Endothelial cell of umbilical vein (primary cell): ENCODE data around the gene IQCN. TPM values are rescaled to one million over a fixed set of nuclear protein-coding genes. Genes with fewer than 3 reads are reported as not detected.

ENCODE experiments used
- BruUV-seq: library from RNA; stranded (reverse); fragments of 400-500 nt; replicated peaks from 2 replicates; lab custom pipeline; 2021; lab: Mats Ljungman, UMichigan
- CTCF ChIA-PET: fragments of 300-600, 350-600 bp; sonication (Branson Sonifier 250); formaldehyde crosslinking; loops from one replicate; lab custom pipeline; 2021; ENCODE audit warnings: antibody characterized with exemption, inconsistent platforms; lab: Charles Lee
- POLR2A ChIA-PET: fragments of 300-600, 350-600 bp; sonication (Branson Sonifier 250); formaldehyde crosslinking; loops from one replicate; lab custom pipeline; 2021; ENCODE audit warnings: antibody characterized with exemption, inconsistent platforms; lab: Charles Lee
- DNase-seq: peaks from one replicate; pipeline ENCODE4 v3.0.0-alpha.2; 2011; ENCODE audit warnings: low read depth, low spot score
- FAIRE-seq: peaks from 2 replicates; lab custom pipeline; 2011; peaks lifted over from hg19 to GRCh38; lab: Jason Lieb, UNC
- H2AFZ ChIP-seq: 2 replicates; pipeline ENCODE4 v1.6.0; 2012; ENCODE audit warnings: low read depth, low read length, control low read depth, inconsistent platforms
- H3K27ac ChIP-seq: 2 replicates; pipeline ENCODE4 v1.5.1; 2011; ENCODE audit warnings: low read depth, mild to moderate bottlenecking, control low read depth, low read length, moderate library complexity; ENCODE audit not compliant: insufficient read depth
- H3K27me3 ChIP-seq, 2 experiments: 2 replicates each; pipeline versions ENCODE4 v1.6.0 to v1.6.1; 2011; ENCODE audit warnings: low read length in 2 of 2, mixed read lengths in 1 of 2; ENCODE audit not compliant: control insufficient read depth in 2 of 2, insufficient read depth in 2 of 2
- H3K36me3 ChIP-seq, 2 experiments: 2 replicates in 1 of 2; 3 replicates in 1 of 2; pipeline ENCODE4 v1.5.1; 2011; ENCODE audit warnings: low read length in 2 of 2, mild to moderate bottlenecking in 1 of 2, moderate library complexity in 1 of 2; ENCODE audit not compliant: control insufficient read depth in 2 of 2, insufficient read depth in 2 of 2; ENCODE audit errors: extremely low read depth in 1 of 2
- H3K4me1 ChIP-seq: 3 replicates; pipeline ENCODE4 v1.5.1; 2011; ENCODE audit warnings: mild to moderate bottlenecking, low read length; ENCODE audit not compliant: control insufficient read depth, insufficient read depth; ENCODE audit errors: extremely low read depth
- H3K4me2 ChIP-seq: 2 replicates; pipeline ENCODE4 v1.6.1; 2011; ENCODE audit warnings: low read length, control low read depth, mixed read lengths; ENCODE audit not compliant: insufficient read depth
- H3K4me3 ChIP-seq, 3 experiments: fragments of 200-600 bp in 1 of 3; sonication (generic), shearing (Covaris generic) in 1 of 3; replicated peaks in 1 of 3; 2 replicates each; pipeline ENCODE4 v1.5.1; 2011 to 2016; ENCODE audit warnings: control low read depth in 3 of 3, low read length in 3 of 3, mild to moderate bottlenecking in 2 of 3, inconsistent platforms in 1 of 3, low read depth in 1 of 3, moderate library complexity in 1 of 3; ENCODE audit not compliant: insufficient read depth in 1 of 3
- H3K79me2 ChIP-seq: 2 replicates; pipeline ENCODE4 v1.6.0; 2012; ENCODE audit warnings: low read length, inconsistent platforms; ENCODE audit not compliant: control insufficient read depth, insufficient read depth
- H3K9ac ChIP-seq: replicated peaks from 2 replicates; pipeline ENCODE3; 2011; ENCODE audit warnings: low read length, control low read depth; ENCODE audit not compliant: insufficient read depth; ENCODE audit errors: extremely low read depth
- H3K9me1 ChIP-seq: replicated peaks from 3 replicates; pipeline ENCODE4 v1.6.0; 2011; ENCODE audit warnings: mild to moderate bottlenecking, low read length; ENCODE audit not compliant: control insufficient read depth, insufficient read depth; ENCODE audit errors: extremely low read depth
- H3K9me3 ChIP-seq: replicated peaks from 2 replicates; pipeline ENCODE4 v1.5.1; 2012; ENCODE audit warnings: low read length, inconsistent platforms; ENCODE audit not compliant: control insufficient read depth, insufficient read depth
- H4K20me1 ChIP-seq: replicated peaks from 2 replicates; pipeline ENCODE3; 2011; ENCODE audit warnings: mild to moderate bottlenecking, low read length; ENCODE audit not compliant: control insufficient read depth, insufficient read depth; ENCODE audit errors: extremely low read depth
- EZH2 ChIP-seq: IDR thresholded peaks from 2 replicates; pipeline ENCODE4 v1.6.1; 2012; ENCODE audit warnings: borderline replicate concordance, low read depth, mild to moderate bottlenecking, moderate library complexity, low read length, inconsistent platforms; ENCODE audit not compliant: severe bottlenecking
- FOS ChIP-seq: IDR thresholded peaks from 2 replicates; pipeline ENCODE4 v1.6.1; 2011; ENCODE audit warnings: mild to moderate bottlenecking, low read length, moderate library complexity, borderline replicate concordance; ENCODE audit not compliant: insufficient read depth
- GATA2 ChIP-seq: IDR thresholded peaks from 2 replicates; pipeline ENCODE4 v1.7.0; 2011; ENCODE audit warnings: low read depth, mild to moderate bottlenecking, moderate library complexity, mixed read lengths, low read length; ENCODE audit not compliant: insufficient read length, insufficient read depth
- JUN ChIP-seq: IDR thresholded peaks from 2 replicates; pipeline ENCODE4 v1.6.1; 2011; ENCODE audit warnings: borderline replicate concordance, low read depth; ENCODE audit not compliant: insufficient read length, insufficient read depth
- MYC ChIP-seq: IDR thresholded peaks from one replicate; pipeline ENCODE4 v1.6.1; 2011; ENCODE audit warnings: mild to moderate bottlenecking, low read depth, low read length
- POLR2A ChIP-seq: IDR thresholded peaks from 2 replicates; pipeline ENCODE4 v1.6.1; 2012; ENCODE audit warnings: low read depth, mild to moderate bottlenecking, control low read depth, low read length
- POLR2AphosphoS5 ChIP-seq: IDR thresholded peaks from 2 replicates; pipeline ENCODE4 v1.6.1; 2012; ENCODE audit warnings: low read depth, mild to moderate bottlenecking, control low read depth, low read length, moderate library complexity; ENCODE audit not compliant: insufficient read depth
- dilution Hi-C: fragments of 300-500 bp; cut with MboI; formaldehyde crosslinking; loops from one replicate; pipeline ENCODE4 v1.15.0; 2019; ENCODE audit warnings: low sequenced_read_pairs; ENCODE audit not compliant: extremely low pct_ligation_motif_present
- intact Hi-C: fragments of 100-400 bp; cut with micrococcal nuclease; formaldehyde crosslinking; loops from one replicate; pipeline ENCODE4 v1.10.0; 2022
- polyA plus RNA-seq, 4 experiments: library from polyadenylated mRNA; depleted of rRNA in 3 of 4; stranded (reverse) in 3 of 4; unstranded in 1 of 4; fragments of >200 nt; gene quantifications; 2 replicates each; pipeline versions ENCODE4 v1.2.1 to v1.2.3, GENCODE V29; 2011 to 2012; ENCODE audit warnings: missing spikeins in 1 of 4
- total RNA-seq: library from RNA; stranded (reverse); gene quantifications from 2 replicates; pipeline ENCODE4 v1.2.3, GENCODE V29; 2021
- TF ChIP-seq, protein P1 (sequence below), 2 donors: IDR thresholded peaks; 1 replicate in 1 of 2; 2 replicates in 1 of 2; pipeline ENCODE4 v1.5.1; 2011; ENCODE audit warnings: low read length in 2 of 2, mild to moderate bottlenecking in 2 of 2, moderate library complexity in 2 of 2, control low read depth in 1 of 2, inconsistent platforms in 1 of 2, low read depth in 1 of 2; ENCODE audit not compliant: insufficient read depth in 1 of 2; ENCODE audit errors: extremely low read depth in 1 of 2
- TF ChIP-seq, protein P2 (sequence below): IDR thresholded peaks from 2 replicates; pipeline ENCODE4 v1.6.1; 2011; ENCODE audit not compliant: insufficient read depth, insufficient read length

IQCN gene
- total and polyA plus RNA-seq, 2 donors (not counting 3 experiments of a cell fraction or from before 2014, with no cell fraction given) = 1.5 to 3.0 TPM

DNA sequence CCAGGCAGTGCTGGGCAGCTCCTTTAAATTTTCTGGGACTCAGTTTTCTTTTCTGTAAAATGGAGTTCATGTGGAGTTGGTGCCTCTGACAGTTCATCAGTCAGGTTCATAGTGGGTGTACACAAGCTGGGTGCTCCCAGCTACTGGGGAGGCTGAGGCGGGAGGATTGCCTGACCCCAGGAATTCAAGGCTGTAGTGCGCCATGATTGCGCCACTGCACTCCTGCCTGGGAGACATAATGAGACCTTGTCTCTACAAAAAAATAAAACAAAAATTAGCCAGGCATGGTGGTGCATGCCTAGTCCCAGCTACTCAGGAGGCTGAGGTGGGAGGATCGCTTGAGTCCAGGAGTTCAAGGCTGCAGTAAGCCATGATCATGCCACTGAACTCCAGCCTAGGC, 21.1 kb downstream of the IQCN start:
- BruUV-seq = no TSS peak
- TF ChIP-seq MYC (no peak), JUN (no peak), EZH2 (no peak), POLR2AphosphoS5 (no peak), POLR2A (no peak), FOS (no peak), GATA2 (no peak)
- TF ChIP-seq, protein P1, sequence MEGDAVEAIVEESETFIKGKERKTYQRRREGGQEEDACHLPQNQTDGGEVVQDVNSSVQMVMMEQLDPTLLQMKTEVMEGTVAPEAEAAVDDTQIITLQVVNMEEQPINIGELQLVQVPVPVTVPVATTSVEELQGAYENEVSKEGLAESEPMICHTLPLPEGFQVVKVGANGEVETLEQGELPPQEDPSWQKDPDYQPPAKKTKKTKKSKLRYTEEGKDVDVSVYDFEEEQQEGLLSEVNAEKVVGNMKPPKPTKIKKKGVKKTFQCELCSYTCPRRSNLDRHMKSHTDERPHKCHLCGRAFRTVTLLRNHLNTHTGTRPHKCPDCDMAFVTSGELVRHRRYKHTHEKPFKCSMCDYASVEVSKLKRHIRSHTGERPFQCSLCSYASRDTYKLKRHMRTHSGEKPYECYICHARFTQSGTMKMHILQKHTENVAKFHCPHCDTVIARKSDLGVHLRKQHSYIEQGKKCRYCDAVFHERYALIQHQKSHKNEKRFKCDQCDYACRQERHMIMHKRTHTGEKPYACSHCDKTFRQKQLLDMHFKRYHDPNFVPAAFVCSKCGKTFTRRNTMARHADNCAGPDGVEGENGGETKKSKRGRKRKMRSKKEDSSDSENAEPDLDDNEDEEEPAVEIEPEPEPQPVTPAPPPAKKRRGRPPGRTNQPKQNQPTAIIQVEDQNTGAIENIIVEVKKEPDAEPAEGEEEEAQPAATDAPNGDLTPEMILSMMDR (IDR thresholded peaks at IDR 0.05; ENCODE audit: extremely low read depth in 1 of 2, insufficient read depth in 1 of 2, low read depth in 1 of 2, low read length in 2 of 2) = no peak
- TF ChIP-seq, protein P2, sequence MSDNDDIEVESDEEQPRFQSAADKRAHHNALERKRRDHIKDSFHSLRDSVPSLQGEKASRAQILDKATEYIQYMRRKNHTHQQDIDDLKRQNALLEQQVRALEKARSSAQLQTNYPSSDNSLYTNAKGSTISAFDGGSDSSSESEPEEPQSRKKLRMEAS = no peak
- no peaks in the 10 kb centered on the region for H3K9me3 ChIP-seq
- DNase-seq (no peak), FAIRE-seq (no peak)
- intact Hi-C loops = loop anchor here (5.0 kb wide), 1 partner anchor 246 kb away; the partner anchor contains the start of gene ARRDC2
- dilution Hi-C loops = no loop called here
- H3K4me1 ChIP-seq = no peaks in the 10 kb centered on the region
- no peak overlapping the region for H2AFZ ChIP-seq
- no peak overlapping the region for H3K9ac ChIP-seq
- H3K27me3 ChIP-seq = peaks cover 0 to 8% of the 10 kb centered on the region in 2 experiments
- no peak overlapping the region for H3K27ac ChIP-seq
- no peaks in the 10 kb centered on the region for H3K9me1 ChIP-seq
- CTCF ChIA-PET = interaction anchor here (1.0 to 11.3 kb wide), 22 partner anchors 9 to 161 kb away, joined by 3 to 296 read pairs (median 12); partner anchors contain the start of genes LSM4, MPV17L2, PDE4C and RAB3A
- H3K36me3 ChIP-seq = no peaks in the 10 kb centered on the region
- no peak overlapping the region for H3K4me2 ChIP-seq
- POLR2A ChIA-PET = interaction anchor here (2.3 kb wide), 1 partner anchor 28 kb away, joined by 6 read pairs; the partner anchor contains the start of gene JUND
- H4K20me1 ChIP-seq = no peaks in the 10 kb centered on the region
- H3K4me3 ChIP-seq = no peak overlapping the region
- H3K79me2 ChIP-seq = no peaks in the 10 kb centered on the region
